NCI-H2227 (cell line): Measurements from ENCODE around the gene WHRN.

Experiments used
- DNase-seq: peaks from one replicate; lab custom pipeline; 2025; ENCODE audit not compliant: unreplicated experiment; lab: John Stamatoyannopoulos, UW

WHRN gene

DNA sequence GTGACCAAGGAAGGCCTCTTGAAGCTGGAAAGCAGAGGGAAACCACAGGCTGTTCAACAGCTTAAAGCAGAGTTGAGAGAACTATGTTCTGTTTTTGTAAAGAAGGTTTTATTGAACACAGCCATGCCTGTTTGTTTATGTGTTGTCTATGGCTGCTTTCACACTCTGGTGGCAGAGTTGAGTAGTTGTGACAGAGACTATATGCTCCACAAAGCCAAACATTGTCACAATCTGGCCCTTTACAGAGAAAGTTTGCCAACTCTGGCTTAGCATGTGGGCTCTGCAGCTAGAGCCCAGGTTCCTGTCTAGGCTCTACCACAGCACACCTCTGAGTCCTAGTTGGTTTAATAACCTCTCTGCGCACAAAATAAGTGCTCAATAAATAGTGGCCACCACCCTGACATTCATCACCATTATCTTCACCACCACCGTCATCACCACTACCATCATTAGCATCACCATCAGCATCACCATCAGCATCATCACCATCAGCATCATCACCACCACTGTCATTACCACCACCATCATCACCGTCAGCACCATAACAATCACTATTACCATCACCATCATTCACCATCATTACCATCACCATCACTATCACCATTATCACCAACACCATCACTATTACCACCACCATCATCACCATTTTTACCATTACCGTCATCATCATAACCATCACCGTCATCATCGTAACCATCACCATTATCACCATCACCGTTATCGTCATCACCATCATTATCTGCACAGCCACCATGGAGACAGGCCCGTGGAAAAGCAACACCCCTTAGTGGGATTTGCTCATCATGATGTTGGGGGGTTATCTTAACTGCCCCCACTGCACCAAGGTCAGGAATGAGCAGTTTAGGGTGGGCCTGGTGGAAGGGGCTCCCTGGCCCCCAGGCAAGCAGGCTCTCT is 135.8 kb downstream of the WHRN start:
- no peak for DNase-seq

DNA sequence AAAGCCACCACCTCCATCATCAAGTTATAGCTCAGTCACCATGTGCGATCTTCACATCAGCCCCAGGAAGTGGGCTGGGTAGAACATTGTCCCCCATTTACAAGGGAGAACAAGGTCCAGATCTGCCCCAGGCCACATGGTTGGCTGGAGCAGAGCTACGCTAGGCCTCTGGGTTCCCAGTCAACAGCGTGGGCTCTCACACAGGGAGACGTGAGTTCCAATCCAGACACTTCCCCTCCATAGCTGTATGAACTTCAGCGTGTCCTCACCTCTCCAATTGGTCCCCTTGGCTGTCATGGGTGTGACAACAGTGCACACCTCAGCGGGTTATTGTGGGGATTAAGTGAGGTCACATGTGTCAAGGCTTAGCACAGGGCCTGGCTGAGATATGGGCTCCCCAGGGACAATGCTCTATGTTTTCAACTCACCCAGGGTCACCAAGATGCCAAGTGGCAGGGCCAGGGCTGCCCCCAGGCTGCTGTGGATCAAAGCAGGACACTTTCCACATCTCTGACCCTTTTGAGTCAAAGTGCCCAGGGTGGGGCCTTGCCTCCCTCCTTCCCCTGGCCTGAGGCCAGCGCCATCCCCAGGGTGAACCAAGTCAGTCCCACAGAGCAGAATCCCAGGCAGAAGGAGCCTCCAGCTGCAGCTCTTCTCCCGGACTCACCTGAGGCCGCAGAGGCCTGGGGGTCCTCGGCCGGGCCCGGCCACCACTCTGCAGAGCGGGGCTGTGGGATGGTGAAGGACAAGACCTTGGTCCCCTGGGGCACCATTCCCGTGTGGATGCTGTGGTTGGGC is 137.3 kb downstream of the WHRN start:
- DNase-seq, result no peak

DNA sequence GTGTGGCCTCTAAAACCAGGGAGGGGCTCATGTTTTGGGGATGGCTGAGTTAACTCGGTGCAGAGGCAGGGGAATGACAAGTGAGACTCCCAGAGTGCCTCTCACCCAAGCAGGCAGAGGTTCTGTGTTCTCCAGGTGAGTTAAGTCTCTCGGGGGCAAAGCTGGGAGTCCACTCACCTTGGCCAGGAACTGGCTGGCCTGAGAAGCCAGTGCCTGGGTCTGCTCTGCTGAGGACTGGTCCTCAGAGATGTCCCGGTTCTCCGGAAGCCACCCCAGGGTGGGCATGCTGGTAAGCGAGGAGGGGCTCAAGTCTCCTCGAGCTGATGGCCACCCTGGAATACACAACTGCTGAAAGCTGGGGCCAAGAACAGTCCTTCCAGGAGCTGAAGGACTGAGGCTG is 137.9 kb downstream of the WHRN start:
- DNase-seq, result no peak

GRCh38 chr9:114366334-114367128 is 138.7 kb downstream of the WHRN start:
- no peak for DNase-seq

DNA sequence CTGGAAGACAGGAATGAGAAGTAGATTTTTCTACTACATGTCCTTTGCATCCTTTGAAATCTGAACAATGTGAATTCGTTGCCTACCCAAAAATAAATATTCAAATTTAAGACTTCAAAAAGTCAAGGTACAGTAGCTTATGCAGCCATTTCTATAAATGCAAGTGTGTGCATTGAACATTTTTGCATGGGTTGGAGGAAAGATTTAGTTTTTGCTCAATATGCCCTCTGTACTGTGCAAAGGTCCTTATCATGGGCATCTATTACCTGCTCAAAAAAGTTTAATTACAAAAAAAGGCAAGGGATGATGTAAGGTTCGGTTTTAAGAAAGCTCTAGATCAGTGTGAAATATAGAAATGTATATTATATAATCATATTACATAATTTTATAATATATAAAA is 140.1 kb downstream of the WHRN start:
- DNase-seq, result no peak

DNA sequence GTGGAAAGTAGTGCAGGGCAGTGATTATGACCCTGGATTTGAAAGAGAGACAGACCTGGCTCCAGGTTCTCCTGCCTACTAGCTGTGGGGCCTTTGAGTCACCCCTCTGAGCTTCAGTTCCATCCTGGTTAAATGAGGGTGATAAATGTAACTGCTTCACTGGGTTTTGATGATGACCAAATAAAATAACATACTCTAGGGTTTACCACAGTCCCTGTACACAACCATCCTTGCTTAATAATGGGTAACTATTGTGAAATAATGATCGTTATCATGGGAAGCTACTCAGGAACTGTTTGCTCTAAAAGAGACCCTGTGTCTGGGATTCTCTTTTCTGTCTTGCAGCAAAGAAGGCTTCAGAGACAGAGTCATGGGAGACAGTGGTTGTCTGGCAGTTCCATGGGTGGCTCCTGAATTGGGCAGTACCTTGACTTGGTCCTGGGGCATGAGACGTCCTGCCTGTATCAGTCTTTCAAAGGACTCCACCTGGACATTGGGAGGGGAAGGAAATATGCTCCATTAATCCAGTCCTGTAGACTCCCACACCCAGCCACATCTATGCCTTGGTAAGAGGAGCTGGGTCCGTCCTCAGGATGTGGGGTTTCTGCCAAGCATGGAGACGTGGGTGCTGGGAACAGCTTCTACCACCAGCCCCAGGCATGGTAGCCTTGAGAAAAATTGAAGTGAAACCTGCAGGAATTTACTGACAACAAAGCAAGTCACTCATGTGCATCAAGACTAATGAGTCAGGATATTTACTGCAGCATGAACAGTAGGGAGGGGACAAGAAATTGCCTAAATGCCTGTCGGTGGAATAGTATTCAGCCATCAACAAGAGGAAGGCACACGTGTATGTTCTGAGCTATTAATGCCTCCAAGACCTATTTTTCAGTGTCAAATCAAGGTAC is 140.9 kb downstream of the WHRN start:
- no peak for DNase-seq

- DNase-seq, result no peak
Measured at GRCh38 chr9:114363424-114363823, 141.8 kb downstream of the WHRN start.

- no peak for DNase-seq
Measured at GRCh38 chr9:114362394-114362793, 142.9 kb downstream of the WHRN start.

- no peak for DNase-seq
Measured at GRCh38 chr9:114361542-114361941, 143.7 kb downstream of the WHRN start.

GRCh38 chr9:114359801-114360200 is 145.5 kb downstream of the WHRN start:
- DNase-seq, result no peak

DNA sequence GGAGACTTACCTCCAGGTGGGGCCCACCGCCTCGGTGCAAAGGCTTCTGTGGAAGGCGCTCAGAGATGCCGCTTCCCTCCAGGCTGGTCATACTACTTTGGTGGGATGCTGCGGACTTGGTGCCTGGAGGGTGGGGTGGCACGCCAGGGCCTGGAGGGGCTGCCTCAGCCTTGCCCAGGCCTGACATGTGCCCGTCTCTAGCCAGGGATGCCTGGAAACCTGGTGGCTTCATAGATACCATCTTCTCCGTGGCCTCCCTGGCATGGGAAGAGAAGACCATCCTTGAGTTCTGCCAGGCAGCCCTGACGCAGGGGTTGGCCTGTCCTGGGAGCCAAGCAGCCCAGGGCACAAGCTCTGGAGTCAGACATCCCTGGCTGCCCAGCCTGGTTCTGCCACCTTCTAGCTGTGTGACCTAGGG is 147.4 kb downstream of the WHRN start:
- no peak for DNase-seq

- no peak for DNase-seq
Measured at GRCh38 chr9:114357360-114357759, 147.9 kb downstream of the WHRN start.

DNA sequence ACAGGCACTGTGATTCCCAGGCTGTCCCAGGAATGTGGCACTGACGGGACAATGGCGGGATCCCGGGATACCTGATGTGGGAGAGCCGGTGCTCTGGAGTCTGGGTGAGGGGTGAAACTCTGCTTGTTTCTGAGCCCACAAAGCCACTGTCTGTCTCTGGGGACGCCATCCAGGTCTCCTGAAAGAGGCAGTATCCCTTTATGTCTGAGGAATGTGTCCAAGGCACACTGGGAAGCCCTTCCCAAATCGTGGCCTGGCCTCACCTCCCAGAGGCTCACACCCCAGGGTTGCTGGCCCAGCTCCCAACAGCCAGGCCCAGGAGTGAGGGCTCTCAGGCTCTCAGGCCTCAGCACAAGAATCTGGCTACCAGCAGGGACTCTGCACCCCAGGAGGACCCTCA is 148.5 kb downstream of the WHRN start:
- no peak for DNase-seq

DNA sequence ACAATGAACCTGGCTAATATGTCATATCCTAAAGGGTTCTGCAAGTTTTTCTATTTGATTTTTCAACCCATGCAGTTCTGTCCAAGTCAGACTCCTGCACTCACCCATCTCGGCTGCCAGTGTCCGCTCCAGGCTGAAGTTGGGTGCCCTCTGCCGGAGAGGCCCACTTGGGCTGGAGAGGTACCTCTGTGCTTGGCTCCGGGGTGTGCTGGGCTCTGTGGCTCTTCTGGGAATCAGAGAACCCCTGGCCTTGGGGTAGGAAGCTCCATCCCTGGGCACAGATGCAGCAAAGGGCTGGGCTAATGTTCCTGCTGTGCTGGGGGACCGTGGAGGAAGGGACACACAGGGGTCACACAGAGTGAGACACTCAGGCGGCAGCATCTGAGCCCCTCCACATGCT is 149.5 kb downstream of the WHRN start:
- DNase-seq, result no peak
